WTC11 (cell line): ENCODE measurements around the gene IPO11.

ENCODE experiments used
- CTCF ChIP-seq: fragments of 200-600 bp; IDR thresholded peaks from 2 replicates; pipeline ENCODE4 v1.8.0; 2022; ENCODE audit warnings: antibody characterized with exemption
- STAT6 ChIP-seq: sonication (generic); formaldehyde crosslinking; conservative IDR thresholded peaks from 2 replicates; pipeline ENCODE4 v1.8.1; 2023; ENCODE audit warnings: mild to moderate bottlenecking, low read depth, missing genetic modification reagents, moderate library complexity

GRCh38 chr5:62569470-62569869 is 156.9 kb downstream of the IPO11 start:
- no peak for TF ChIP-seq STAT6 (CRISPR knock-in tag)
- no peak for TF ChIP-seq CTCF
